Heart left ventricle (tissue), 16 donors: ENCODE measurements around the gene MBP. TPM values are rescaled to one million over a fixed set of nuclear protein-coding genes. Genes with fewer than 3 reads are reported as not detected.

Source experiments
- ATAC-seq, 4 donors: fragments of 200-7000 bp; cut with Tn5 transposase; one replicate each; pipeline ENCODE4 v1.9.1; 2020 to 2022; ENCODE audit warnings: moderate library complexity in 4 of 4, mild to moderate bottlenecking in 3 of 4, moderate number of reproducible peaks in 1 of 4
- DNase-seq, 5 donors: peaks; one replicate each; pipeline ENCODE4 v3.0.0-alpha.2; 2020
- H3K27ac ChIP-seq, 12 donors: fragments of 200-600 bp; sonication (generic) in 4 of 12; one replicate each; pipeline versions ENCODE4 v1.5.0 to v1.8.0; 2016 to 2022; ENCODE audit warnings: mild to moderate bottlenecking in 2 of 12
- H3K27me3 ChIP-seq, 9 donors: fragments of 200-600 bp; sonication (generic) in 2 of 9; one replicate each; pipeline versions ENCODE4 v1.5.1 to v1.8.0; 2016 to 2022; ENCODE audit warnings: mild to moderate bottlenecking in 3 of 9
- H3K36me3 ChIP-seq, 9 donors: fragments of 200-600 bp; sonication (generic) in 2 of 9; one replicate each; pipeline versions ENCODE4 v1.5.0 to v1.8.0; 2018 to 2022; ENCODE audit warnings: mild to moderate bottlenecking in 2 of 9
- H3K4me1 ChIP-seq, 12 donors: fragments of 200-600 bp; sonication (generic) in 4 of 12; one replicate each; pipeline versions ENCODE4 v1.5.0 to v1.8.0; 2016 to 2022; ENCODE audit warnings: mild to moderate bottlenecking in 3 of 12
- H3K4me3 ChIP-seq, 12 donors: fragments of 200-600 bp; sonication (generic) in 4 of 12; one replicate each; pipeline versions ENCODE4 v1.5.0 to v1.8.0; 2017 to 2022; ENCODE audit warnings: mild to moderate bottlenecking in 9 of 12, moderate library complexity in 4 of 12
- H3K9me3 ChIP-seq, 12 donors: fragments of 200-600 bp; sonication (generic) in 4 of 12; one replicate each; pipeline versions ENCODE4 v1.5.0 to v1.8.0; 2016 to 2022; ENCODE audit warnings: mild to moderate bottlenecking in 1 of 12
- POLR2A ChIP-seq, 2 donors: fragments of 450-650 bp; IDR thresholded peaks; one replicate each; pipeline ENCODE4 v1.6.1; 2017; ENCODE audit warnings: antibody characterized with exemption in 2 of 2, mild to moderate bottlenecking in 2 of 2, moderate library complexity in 2 of 2
- WGBS, 4 donors: extraction: QIAGEN DNeasy Blood & Tissue Kit in 2 of 4; methylation state at CpG; one replicate each; pipeline versions ENCODE4 v1.1.5 to v1.1.7; 2013 to 2018; 5-methylcytosine and 5-hydroxymethylcytosine counted together
- intact Hi-C, 10 donors: fragments of 100-400 bp; cut with DNase I; formaldehyde crosslinking; loops; one replicate each; pipeline versions ENCODE4 v1.11.1 to v1.14.2; 2022
- polyA plus RNA-seq, 2 donors: library from polyadenylated mRNA; stranded (reverse); fragments of 200-250 nt; gene quantifications; one replicate each; pipeline ENCODE4 v1.2.3, GENCODE V29; 2013
- total RNA-seq, 9 donors: library from RNA; depleted of rRNA in 2 of 9; stranded (reverse); fragments of >200 nt in 2 of 9; fragmentation: NEBNext Ultra II Directional in 3 of 9; extraction: Animal tissue kit (Norgen Biotek cat#: 25700) in 3 of 9; gene quantifications; one replicate each; pipeline versions ENCODE4 v1.1.0 to v1.2.4, GENCODE V29; 2016 to 2023
- TF ChIP-seq, protein P1 (sequence below), 12 donors: fragments of 200-600 bp; sonication (generic) in 4 of 12; IDR thresholded peaks; one replicate each; pipeline versions ENCODE4 v1.5.0 to v1.8.0; 2018 to 2022; ENCODE audit warnings: antibody characterized with exemption in 12 of 12, mild to moderate bottlenecking in 5 of 12
- donor health status: ischemic (EF 13 %, LVEDD 7.1; RV severe dilation, severe dysfunction).
- donor health status: healthy with polysubstance abuse.
- donor health status: DM: no; HTN: yes; CAD: no.
- donor health status: DM: no; HTN: no; CAD: no.
- donor health status: ischemic (EF 25% LVEDD 6.9; RV normal size, moderate dysfunction).
- donor health status: ischemic (EF 25% LVEDD 5.7; RV mildly dilated, moderate dysfunction).
- donor health status: healthy.
- donor health status: DM: yes; HTN: yes; CAD: no.
- donor health status: ischemic (EF 35%, LVEDD 5.7; RV mildly dilated, moderate dysfunction).
- donor health status: nonischemic (EF 11% LVEDD 7.7; RV severe dilation, severe dysfunction).
- donor health status: DM: yes; HTN: yes; CAD: no.
- donor health status: PGD.
- donor health status: ischemic (EF 29% LVEDD 5.4; RV normal size, mild dysfunction).
- donor health status: nonischemic (EF 23%, LVEDD 6.1; RV moderate dilation, normal function).

MBP gene
- total and polyA plus RNA-seq, 11 donors = 7.7 to 93.0 (median 31.8) TPM

DNA sequence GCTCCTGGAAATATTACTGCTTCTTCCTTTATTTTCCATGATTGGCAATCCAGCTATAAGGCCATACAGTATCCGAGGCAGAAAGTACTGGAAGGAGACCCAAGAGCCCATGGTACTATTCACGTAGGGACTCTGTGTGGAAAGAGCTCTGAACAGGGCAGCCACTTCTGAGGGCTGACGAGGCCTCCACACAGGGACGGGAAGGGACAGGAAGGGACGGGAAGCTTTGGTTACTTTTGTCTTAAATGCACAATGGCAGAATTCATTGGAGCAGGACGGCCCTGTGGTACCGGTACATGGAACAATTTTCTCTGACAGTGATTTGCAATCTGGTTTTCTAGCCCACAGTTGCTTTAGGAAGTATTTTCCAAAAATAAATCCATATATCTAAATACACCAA, 102.4 kb downstream of the MBP start:
- Histone ChIP-seq H3K36me3 (peaks cover 0 to 15% (median 0%) of the 10 kb centered on the region in 9 donors), H3K4me3 (no peak overlapping the region), H3K9me3 (no peaks in the 10 kb centered on the region), H3K27me3 (no peaks in the 10 kb centered on the region), H3K27ac (no peak overlapping the region), H3K4me1 (peaks cover 0 to 8% (median 0%) of the 10 kb centered on the region in 12 donors)
- ATAC-seq (no peak), DNase-seq (no peak)
- TF ChIP-seq POLR2A (IDR thresholded peaks at IDR 0.05) = no peak
- TF ChIP-seq, protein P1, sequence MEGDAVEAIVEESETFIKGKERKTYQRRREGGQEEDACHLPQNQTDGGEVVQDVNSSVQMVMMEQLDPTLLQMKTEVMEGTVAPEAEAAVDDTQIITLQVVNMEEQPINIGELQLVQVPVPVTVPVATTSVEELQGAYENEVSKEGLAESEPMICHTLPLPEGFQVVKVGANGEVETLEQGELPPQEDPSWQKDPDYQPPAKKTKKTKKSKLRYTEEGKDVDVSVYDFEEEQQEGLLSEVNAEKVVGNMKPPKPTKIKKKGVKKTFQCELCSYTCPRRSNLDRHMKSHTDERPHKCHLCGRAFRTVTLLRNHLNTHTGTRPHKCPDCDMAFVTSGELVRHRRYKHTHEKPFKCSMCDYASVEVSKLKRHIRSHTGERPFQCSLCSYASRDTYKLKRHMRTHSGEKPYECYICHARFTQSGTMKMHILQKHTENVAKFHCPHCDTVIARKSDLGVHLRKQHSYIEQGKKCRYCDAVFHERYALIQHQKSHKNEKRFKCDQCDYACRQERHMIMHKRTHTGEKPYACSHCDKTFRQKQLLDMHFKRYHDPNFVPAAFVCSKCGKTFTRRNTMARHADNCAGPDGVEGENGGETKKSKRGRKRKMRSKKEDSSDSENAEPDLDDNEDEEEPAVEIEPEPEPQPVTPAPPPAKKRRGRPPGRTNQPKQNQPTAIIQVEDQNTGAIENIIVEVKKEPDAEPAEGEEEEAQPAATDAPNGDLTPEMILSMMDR (IDR thresholded peaks at IDR 0.05) = no peak
- intact Hi-C loops = no loop called here
- WGBS, 4 donors = 83 to 89% (median 83%) methylated on average over 7 of the region's 7 CpGs

DNA sequence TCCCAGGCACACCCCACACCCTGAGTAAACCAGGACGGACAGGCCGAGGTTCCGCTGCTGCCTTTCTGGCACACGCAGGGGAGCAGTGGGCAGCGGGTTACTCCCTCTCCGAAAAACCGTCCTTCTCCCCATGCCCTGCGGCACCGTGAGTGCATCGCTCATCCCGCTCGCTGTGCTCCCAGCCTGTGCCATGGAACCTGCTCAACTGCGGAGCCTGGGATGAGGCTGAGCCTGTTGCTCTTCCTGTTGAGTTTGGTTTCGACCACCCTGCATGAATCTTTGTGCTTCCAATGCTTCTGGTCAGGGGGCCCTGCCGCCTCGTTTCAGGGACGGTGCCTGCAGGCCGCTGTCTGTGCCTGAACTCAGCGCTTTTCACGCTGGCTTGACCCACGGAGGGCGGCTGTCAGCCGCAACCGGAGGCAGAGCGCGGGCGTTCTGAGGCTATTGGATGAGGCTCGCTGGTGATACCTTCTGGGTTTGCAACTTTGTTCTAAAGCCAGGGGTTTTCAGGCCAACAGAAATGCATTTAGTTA, 106.7 kb downstream of the MBP start:
- ATAC-seq = no peak
- no peak for DNase-seq
- WGBS, 4 donors = 95 to 98% (median 97%) methylated on average over 28 of the region's 28 CpGs

DNA sequence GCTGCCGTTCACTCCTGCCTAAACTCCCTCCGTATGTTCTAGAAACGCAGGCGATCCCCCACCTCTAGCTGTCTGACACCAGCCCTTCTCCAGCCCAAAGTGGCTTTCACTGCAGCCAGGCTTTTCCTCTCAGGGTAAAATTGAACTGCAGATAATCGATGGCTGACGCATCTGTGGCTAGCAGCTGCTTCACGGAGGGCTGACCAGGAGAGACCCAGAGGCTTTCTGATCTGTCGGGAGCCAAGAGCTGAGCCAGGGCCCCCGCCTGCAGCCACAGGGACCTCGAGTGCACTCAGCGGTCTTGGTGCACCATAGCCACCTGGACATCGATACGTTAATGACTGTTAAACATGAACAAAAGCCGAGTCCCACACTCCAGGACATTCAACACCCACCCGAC, 107.5 kb downstream of the MBP start:
- DNase-seq = no peak
- H3K27ac ChIP-seq = no peak overlapping the region
- intact Hi-C loops = no loop called here
- ATAC-seq = no peak
- peaks cover 0 to 11% (median 0%) of the 10 kb centered on the region in 12 donors for H3K4me1 ChIP-seq
- WGBS, 4 donors = 84 to 93% (median 86%) methylated on average over 13 to 15 of the region's 15 CpGs
- H3K36me3 ChIP-seq = peaks cover 0 to 22% (median 0%) of the 10 kb centered on the region in 9 donors
- no peaks in the 10 kb centered on the region for H3K27me3 ChIP-seq
- TF ChIP-seq POLR2A (IDR thresholded peaks at IDR 0.05) = no peak
- H3K9me3 ChIP-seq = no peaks in the 10 kb centered on the region
- no peak overlapping the region for H3K4me3 ChIP-seq

More for the DNA sequence above, 106.7 kb downstream of the MBP start:
- Histone ChIP-seq H3K36me3 (peaks cover 0 to 22% (median 0%) of the 10 kb centered on the region in 9 donors), H3K27me3 (no peaks in the 10 kb centered on the region), H3K27ac (no peak overlapping the region), H3K4me3 (no peak overlapping the region), H3K4me1 (peaks cover 0 to 11% (median 0%) of the 10 kb centered on the region in 12 donors), H3K9me3 (no peaks in the 10 kb centered on the region)
- TF ChIP-seq, protein P1 (IDR thresholded peaks at IDR 0.05) = no peak
- no peak for TF ChIP-seq POLR2A (IDR thresholded peaks at IDR 0.05)
- intact Hi-C loops = no loop called here

DNA sequence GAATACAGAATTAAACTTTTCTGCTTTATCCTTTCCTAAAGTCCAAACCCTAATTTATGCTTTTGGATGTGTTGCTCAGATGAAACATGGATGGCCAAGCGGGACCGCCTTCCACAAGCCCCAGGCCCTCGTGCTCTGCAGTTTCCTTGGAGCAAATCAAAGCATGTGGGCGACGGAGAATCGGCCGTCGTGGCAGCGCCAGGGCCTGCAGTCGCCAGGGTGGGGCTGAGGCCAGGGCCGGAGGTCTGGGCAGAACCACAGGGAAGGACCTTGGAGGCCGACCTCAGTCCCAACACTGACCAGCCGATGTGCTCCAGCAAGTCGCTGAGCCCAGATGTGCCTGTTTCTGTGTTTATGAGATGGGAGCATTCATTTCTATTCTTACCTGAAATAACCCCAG, 108.1 kb downstream of the MBP start:
- DNase-seq = no peak
- TF ChIP-seq, protein P1 (IDR thresholded peaks at IDR 0.05) = no peak
- no peak for TF ChIP-seq POLR2A (IDR thresholded peaks at IDR 0.05)
- no peaks in the 10 kb centered on the region for H3K9me3 ChIP-seq
- no peak overlapping the region for H3K27ac ChIP-seq
- 92 to 97% (median 94%) methylated on average over 14 of the region's 14 CpGs for WGBS, 4 donors
- intact Hi-C loops = no loop called here
- no peak overlapping the region for H3K4me3 ChIP-seq
- peaks cover 0 to 22% (median 0%) of the 10 kb centered on the region in 9 donors for H3K36me3 ChIP-seq
- H3K4me1 ChIP-seq = peaks cover 0 to 11% (median 0%) of the 10 kb centered on the region in 12 donors
- no peaks in the 10 kb centered on the region for H3K27me3 ChIP-seq
- no peak for ATAC-seq
